HG02642 (cell line): ENCODE data around the gene TMEM267.
"Not testable (repeated sequence)": the region's sequence is repeated elsewhere in the genome, so short reads cannot be mapped to it uniquely, and the experiment has no call there.

Experiments
- ATAC-seq: cut with Tn5 transposase; IDR thresholded peaks from one replicate; pipeline ENCODE4 v1.9.1; 2021; ENCODE audit warnings: mild to moderate bottlenecking; ENCODE audit not compliant: unreplicated experiment, poor library complexity

TMEM267 gene

GRCh38 chr5:43483298-43484105 lies at the start of gene TMEM267:
TSS of gene TMEM267 (minus strand) at chr5:43483865. CDS start at chr5:43453969, 29,896 bp downstream.
- peak; percentile 91 for ATAC-seq

- peak; percentile 52 for ATAC-seq
Measured at GRCh38 chr5:43530648-43531047, 47.0 kb upstream of the TMEM267 start.

- no peak for ATAC-seq
Measured at GRCh38 chr5:43523662-43524072, 40.0 kb upstream of the TMEM267 start.

GRCh38 chr5:43520615-43521014 lies 37.0 kb upstream of the TMEM267 start:
- ATAC-seq = no peak

- no peak for ATAC-seq
Measured at GRCh38 chr5:43515678-43516048, 32.0 kb upstream of the TMEM267 start.

GRCh38 chr5:43514816-43515677 lies 31.4 kb upstream of the TMEM267 start, which contains the start of gene C5orf34:
TSS of gene C5orf34 (minus strand) at chr5:43515148. CDS start at chr5:43509339, 5,809 bp downstream.
- ATAC-seq = peak; percentile 99

GRCh38 chr5:43514471-43514815 lies 30.8 kb upstream of the TMEM267 start:
- peak; percentile 36 for ATAC-seq

- ATAC-seq = no peak
Measured at GRCh38 chr5:43514025-43514424, 30.4 kb upstream of the TMEM267 start.

GRCh38 chr5:43511062-43511461 lies 27.4 kb upstream of the TMEM267 start:
- not testable (repeated sequence) for ATAC-seq

GRCh38 chr5:43498581-43498980 lies 14.9 kb upstream of the TMEM267 start:
- no peak for ATAC-seq

- ATAC-seq = no peak
Measured at GRCh38 chr5:43497311-43498104, 13.8 kb upstream of the TMEM267 start.

- ATAC-seq = no peak
Measured at GRCh38 chr5:43491326-43491725, 7.7 kb upstream of the TMEM267 start.

- ATAC-seq = no peak
Measured at GRCh38 chr5:43486353-43486752, 2.7 kb upstream of the TMEM267 start.

GRCh38 chr5:43485406-43485805 lies 1.7 kb upstream of the TMEM267 start:
- ATAC-seq = no peak

GRCh38 chr5:43484106-43484849 lies 613 bp upstream of the TMEM267 start:
- ATAC-seq = peak; percentile 74

- ATAC-seq = no peak
Measured at GRCh38 chr5:43482490-43483297, 971 bp downstream of the TMEM267 start.

GRCh38 chr5:43469671-43470391 lies 13.8 kb downstream of the TMEM267 start:
- no peak for ATAC-seq

- ATAC-seq = no peak
Measured at GRCh38 chr5:43467100-43467499, 16.6 kb downstream of the TMEM267 start.
